Upper lobe of left lung (tissue), 4 donors: ENCODE measurements around the gene SYT14.

ENCODE experiments used
- CTCF ChIP-seq, 6 experiments: fragments of 450-650 bp in 4 of 6; fragments of 200-600 bp in 2 of 6; sonication (generic) in 2 of 6; IDR thresholded peaks; one replicate each; pipeline ENCODE4 v1.5.1; 2016 to 2019; ENCODE audit warnings: antibody characterized with exemption in 6 of 6
- POLR2A ChIP-seq, 4 donors: fragments of 450-650 bp; IDR thresholded peaks; one replicate each; pipeline ENCODE4 v1.5.1; 2016 to 2017; ENCODE audit warnings: antibody characterized with exemption in 4 of 4, mild to moderate bottlenecking in 2 of 4
- POLR2AphosphoS5 ChIP-seq, 2 donors: sonication (generic); formaldehyde crosslinking; IDR thresholded peaks; one replicate each; pipeline ENCODE4 v1.5.1; 2017; ENCODE audit warnings: antibody characterized with exemption in 2 of 2

- TF ChIP-seq CTCF (IDR thresholded peaks at IDR 0.05), result no peak
- no peak for TF ChIP-seq POLR2AphosphoS5 (IDR thresholded peaks at IDR 0.05)
- TF ChIP-seq POLR2A (IDR thresholded peaks at IDR 0.05), result no peak
Measured at GRCh38 chr1:209989525-209989924, 51.5 kb downstream of the SYT14 start.
